ENCODE data around the gene TLR4. TPM values are rescaled to one million over a fixed set of nuclear protein-coding genes. Genes with fewer than 3 reads are reported as not detected.

TLR4 gene
- total RNA-seq, 1 experiment from 2014 or later = 0.12 TPM

GRCh38 chr9:117678871-117679270, 25.3 kb upstream of the TLR4 start:
- no TSS peak for BruUV-seq (replicated peaks)

GRCh38 chr9:117679416-117679815, 24.8 kb upstream of the TLR4 start:
- H3K9me3 Mint-ChIP-seq (ENCODE audit: low read depth, unreplicated experiment) = no peaks in the 10 kb centered on the region
- TF ChIP-seq CTCF (IDR thresholded peaks at IDR 0.05; ENCODE audit: unreplicated experiment) = no peak

More at GRCh38 chr9:117678871-117679270, 25.3 kb upstream of the TLR4 start:
- H3K4me1 Mint-ChIP-seq (ENCODE audit: low read depth, unreplicated experiment) = no peaks in the 10 kb centered on the region
- no peak for TF ChIP-seq CTCF (IDR thresholded peaks at IDR 0.05; ENCODE audit: unreplicated experiment)
- no peak overlapping the region for H3K4me3 Mint-ChIP-seq (ENCODE audit: low read depth, unreplicated experiment)
- no peaks in the 10 kb centered on the region for H3K27me3 Mint-ChIP-seq (ENCODE audit: unreplicated experiment)
- no peaks in the 10 kb centered on the region for H3K36me3 Mint-ChIP-seq (ENCODE audit: insufficient read depth, unreplicated experiment)
- intact Hi-C loops (cut with micrococcal nuclease; ENCODE audit: unreplicated experiment) = no loop called here
- CTCF ChIA-PET = no interaction called here
- no peaks in the 10 kb centered on the region for H3K9me3 Mint-ChIP-seq (ENCODE audit: low read depth, unreplicated experiment)
- H3K27ac Mint-ChIP-seq (ENCODE audit: unreplicated experiment) = no peak overlapping the region
- DNase-seq = no peak

GRCh38 chr9:117681888-117682287, 22.3 kb upstream of the TLR4 start:
- Mint-ChIP-seq H3K27me3 (ENCODE audit: unreplicated experiment) (no peaks in the 10 kb centered on the region), H3K27ac (ENCODE audit: unreplicated experiment) (no peak overlapping the region), H3K9me3 (ENCODE audit: low read depth, unreplicated experiment) (peaks cover 5% of the 10 kb centered on the region), H3K4me3 (ENCODE audit: low read depth, unreplicated experiment) (no peak overlapping the region), H3K4me1 (ENCODE audit: low read depth, unreplicated experiment) (no peaks in the 10 kb centered on the region), H3K36me3 (ENCODE audit: insufficient read depth, unreplicated experiment) (no peaks in the 10 kb centered on the region)
- DNase-seq = no peak
- BruUV-seq (replicated peaks) = no TSS peak
- no peak for TF ChIP-seq CTCF (IDR thresholded peaks at IDR 0.05; ENCODE audit: unreplicated experiment)
- intact Hi-C loops (cut with micrococcal nuclease; ENCODE audit: unreplicated experiment) = no loop called here
- CTCF ChIA-PET = no interaction called here

More at GRCh38 chr9:117679416-117679815, 24.8 kb upstream of the TLR4 start:
- Mint-ChIP-seq H3K4me3 (ENCODE audit: low read depth, unreplicated experiment) (no peak overlapping the region), H3K27me3 (ENCODE audit: unreplicated experiment) (no peaks in the 10 kb centered on the region), H3K4me1 (ENCODE audit: low read depth, unreplicated experiment) (no peaks in the 10 kb centered on the region), H3K27ac (ENCODE audit: unreplicated experiment) (no peak overlapping the region), H3K36me3 (ENCODE audit: insufficient read depth, unreplicated experiment) (no peaks in the 10 kb centered on the region)
- intact Hi-C loops (cut with micrococcal nuclease; ENCODE audit: unreplicated experiment) = no loop called here
- CTCF ChIA-PET = no interaction called here
- no peak for DNase-seq
- no TSS peak for BruUV-seq (replicated peaks)

- Mint-ChIP-seq H3K36me3 (ENCODE audit: insufficient read depth, unreplicated experiment) (no peaks in the 10 kb centered on the region), H3K4me1 (ENCODE audit: low read depth, unreplicated experiment) (no peaks in the 10 kb centered on the region), H3K9me3 (ENCODE audit: low read depth, unreplicated experiment) (peaks cover 9% of the 10 kb centered on the region), H3K27ac (ENCODE audit: unreplicated experiment) (no peak overlapping the region), H3K4me3 (ENCODE audit: low read depth, unreplicated experiment) (no peak overlapping the region), H3K27me3 (ENCODE audit: unreplicated experiment) (no peaks in the 10 kb centered on the region)
- TF ChIP-seq CTCF (IDR thresholded peaks at IDR 0.05; ENCODE audit: unreplicated experiment) = no peak
- no TSS peak for BruUV-seq (replicated peaks)
- intact Hi-C loops (cut with micrococcal nuclease; ENCODE audit: unreplicated experiment) = no loop called here
- CTCF ChIA-PET = no interaction called here
- DNase-seq = no peak
Measured at GRCh38 chr9:117682955-117683710, 21.1 kb upstream of the TLR4 start.
